Measurements from ENCODE around the gene LRCOL1.

Gene LRCOL1

DNA sequence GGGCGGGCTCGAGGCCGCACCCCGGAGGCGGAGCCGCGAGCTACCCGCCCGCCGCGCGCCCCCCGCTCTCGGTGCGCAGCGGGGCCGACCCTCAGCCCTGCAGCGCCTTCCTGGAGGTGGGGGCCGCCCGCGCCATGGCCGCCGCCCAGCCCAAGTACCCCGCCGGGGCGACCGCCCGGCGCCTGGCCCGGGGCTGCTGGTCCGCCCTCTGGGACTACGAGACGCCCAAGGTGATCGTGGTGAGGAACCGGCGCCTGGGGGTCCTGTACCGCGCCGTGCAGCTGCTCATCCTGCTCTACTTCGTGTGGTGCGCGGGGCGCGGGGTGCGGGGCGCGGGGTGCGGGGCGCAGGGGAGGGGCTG lies 8.3 kb upstream of the LRCOL1 start, which contains the start of gene P2RX2:
Gene P2RX2, plus strand, starts transcription at position 94 of the 361 bp plus-strand sequence. Its CDS starts 41 bp downstream, at position 135.
- DNase-seq: no peak

GRCh38 chr12:132617822-132618682 lies 7.7 kb upstream of the LRCOL1 start:
- no peak for DNase-seq

DNA sequence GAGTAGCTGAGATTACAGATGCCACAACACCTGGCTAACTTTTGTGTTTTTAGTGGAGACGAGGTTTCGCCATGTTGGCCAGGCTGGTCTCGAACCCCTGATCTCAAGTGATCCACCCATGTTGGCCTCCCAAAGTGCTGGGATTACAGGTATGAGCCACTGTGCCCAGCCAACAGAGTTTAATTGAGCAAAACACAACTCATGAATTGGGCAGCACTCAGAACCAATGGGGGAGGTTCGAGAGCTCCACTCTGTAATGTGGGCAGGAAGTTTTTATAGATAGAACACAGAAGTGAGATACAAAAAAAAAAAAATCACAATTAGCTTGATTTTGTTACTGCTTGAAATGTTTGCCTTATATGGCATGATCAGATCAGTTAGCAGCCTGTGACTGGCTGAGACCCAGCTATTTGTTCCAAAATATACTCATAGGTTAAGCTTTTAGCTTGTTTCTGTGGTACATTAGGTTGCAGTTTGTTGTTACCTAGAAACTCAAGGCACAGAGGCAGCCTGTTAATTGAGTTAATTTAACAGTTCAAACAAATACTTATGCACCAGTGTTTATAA lies 6.8 kb upstream of the LRCOL1 start:
- DNase-seq: no peak

- no peak for DNase-seq
Measured at GRCh38 chr12:132615579-132616038, 5.2 kb upstream of the LRCOL1 start.

DNA sequence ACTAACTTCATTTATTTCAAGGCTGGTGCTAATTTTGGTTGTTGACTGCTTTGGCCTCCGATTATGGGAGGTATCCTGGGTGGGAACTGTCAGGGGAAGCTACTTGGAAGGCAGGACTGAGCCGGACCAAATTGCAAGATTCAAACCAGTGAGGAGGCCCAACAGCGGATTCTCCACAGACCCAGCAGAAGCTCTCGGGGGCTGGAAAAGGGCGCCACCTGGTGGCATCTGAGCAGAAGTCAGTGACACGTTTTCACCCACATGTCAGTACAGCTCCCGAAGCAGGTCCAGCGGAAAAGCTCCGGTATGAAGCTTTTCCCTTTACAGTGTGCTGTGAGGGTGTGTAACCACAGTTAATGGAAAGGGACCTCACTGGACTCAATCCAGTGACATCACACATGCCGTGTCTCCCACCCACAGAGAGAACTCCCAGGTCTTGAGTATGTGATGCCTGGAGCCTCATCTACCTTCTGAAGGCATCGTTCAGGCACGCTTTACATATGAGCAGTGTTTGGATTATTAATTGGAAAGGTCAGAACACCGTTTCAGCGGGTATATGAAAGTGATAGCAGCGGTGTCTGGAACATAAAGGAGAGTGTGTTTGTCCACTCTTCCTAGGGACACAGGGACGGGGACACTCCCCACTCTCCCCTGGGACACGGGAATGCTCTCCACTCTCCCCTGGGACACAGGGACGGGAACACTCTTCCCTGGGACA lies 4.6 kb upstream of the LRCOL1 start:
- DNase-seq: peak; percentile 81

DNA sequence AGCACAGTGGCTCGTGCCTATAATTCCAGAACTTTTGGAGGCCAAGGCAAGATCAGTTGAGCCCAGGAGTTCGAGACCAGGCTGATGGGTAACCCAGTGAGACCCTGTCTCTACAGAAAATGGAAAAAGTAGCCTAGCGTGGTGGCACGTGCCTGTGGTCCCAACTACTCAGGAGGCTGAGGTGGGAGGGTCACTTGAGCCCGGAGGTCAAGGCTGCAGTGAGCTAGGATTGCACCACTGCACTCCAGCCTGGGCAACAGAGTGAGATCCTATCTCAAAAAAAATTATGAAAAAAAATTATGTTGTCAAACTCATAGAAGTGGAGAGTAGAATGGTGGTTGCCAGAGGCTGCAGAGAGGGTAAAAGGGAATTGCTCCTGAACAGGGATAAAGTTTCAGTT lies 3.6 kb upstream of the LRCOL1 start:
- no peak for DNase-seq

DNA sequence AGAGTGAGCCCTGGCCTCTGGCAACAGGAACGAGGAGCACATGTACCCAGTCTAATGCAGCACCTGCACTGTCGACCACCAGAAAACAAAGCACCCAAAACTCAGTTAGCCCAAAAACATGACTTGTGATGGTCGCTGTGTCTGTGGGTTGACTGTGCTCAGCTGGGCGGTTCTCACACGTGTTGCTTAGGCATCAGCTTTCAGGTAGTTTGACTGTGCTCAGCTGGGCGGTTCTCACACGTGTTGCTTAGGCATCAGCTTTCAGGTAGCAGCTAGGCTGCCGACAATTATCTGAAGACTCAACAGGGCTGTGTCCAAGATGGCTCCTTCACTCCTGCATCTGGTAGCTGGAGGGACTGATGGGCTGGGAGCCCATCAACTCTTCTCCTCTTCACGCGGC lies 1.2 kb upstream of the LRCOL1 start:
- no peak for DNase-seq

- no peak for DNase-seq
Measured at GRCh38 chr12:132610866-132611602, 652 bp upstream of the LRCOL1 start.

- no peak for DNase-seq
Measured at GRCh38 chr12:132608231-132609171, 1.9 kb downstream of the LRCOL1 start.

DNA sequence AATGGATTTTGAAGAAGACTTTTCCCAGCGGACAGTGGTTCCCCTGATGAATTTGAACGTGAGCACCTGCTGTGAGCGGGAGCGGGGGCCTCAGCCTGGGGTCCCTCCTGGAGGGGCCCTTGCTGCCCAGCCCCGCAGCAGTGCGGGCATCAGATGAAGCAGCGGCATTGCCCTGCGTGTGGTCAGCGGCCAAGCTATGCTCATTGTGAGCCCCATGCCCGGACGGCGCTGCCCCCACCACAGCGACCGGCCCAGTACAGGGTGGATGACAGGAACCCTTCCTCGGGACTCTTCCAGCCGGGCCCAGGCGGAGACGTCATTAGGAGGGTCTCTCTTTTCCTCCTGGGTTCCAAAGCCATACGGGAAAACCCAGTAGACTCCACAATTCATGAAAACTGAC lies 3.5 kb downstream of the LRCOL1 start:
- DNase-seq: no peak

DNA sequence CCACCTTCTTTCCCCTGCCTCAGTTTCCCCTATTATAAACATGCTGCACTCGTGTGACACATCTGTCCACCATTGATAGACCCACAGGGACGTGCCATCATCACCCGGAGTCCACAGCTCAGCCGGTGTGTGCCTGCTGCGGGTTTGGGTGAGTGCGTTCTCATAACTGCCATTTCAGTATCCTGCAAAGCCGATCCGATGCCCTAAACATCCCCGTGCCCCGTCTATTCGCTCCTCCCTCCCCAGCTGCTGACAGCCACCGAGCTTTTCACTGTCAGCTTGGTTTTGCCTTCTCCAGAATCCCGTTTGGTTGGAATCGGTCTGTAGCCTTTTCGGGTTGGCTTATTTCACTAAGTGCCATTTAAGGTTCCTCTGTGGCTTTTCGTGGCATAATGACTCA lies 3.9 kb downstream of the LRCOL1 start:
- no peak for DNase-seq

- no peak for DNase-seq
Measured at GRCh38 chr12:132605892-132606291, 4.5 kb downstream of the LRCOL1 start.

- DNase-seq: no peak
Measured at GRCh38 chr12:132604668-132605441, 5.5 kb downstream of the LRCOL1 start.

DNA sequence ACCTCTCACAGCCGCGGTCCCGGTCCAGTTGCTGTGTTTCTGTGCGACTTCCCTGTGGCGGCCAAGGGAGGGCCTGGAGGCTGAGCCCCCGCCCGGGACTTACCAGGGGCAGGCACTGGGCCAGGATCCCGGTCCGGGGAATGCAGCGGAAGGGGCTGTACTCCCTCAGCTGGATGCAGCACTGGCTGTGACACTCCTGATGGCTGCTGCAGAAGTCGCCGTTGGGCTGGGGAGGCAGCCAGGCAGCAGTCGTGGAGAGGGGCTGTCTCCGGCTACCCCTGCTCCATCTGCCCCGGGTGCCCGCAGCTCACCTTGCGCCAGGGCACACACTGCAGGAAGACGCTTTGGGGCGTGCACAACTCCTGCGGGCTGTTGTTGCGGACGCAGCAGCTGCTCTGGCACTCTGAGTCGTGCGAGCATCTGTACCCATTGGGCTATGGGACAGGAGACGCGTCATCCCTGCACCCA lies 6.2 kb downstream of the LRCOL1 start:
- DNase-seq: no peak

DNA sequence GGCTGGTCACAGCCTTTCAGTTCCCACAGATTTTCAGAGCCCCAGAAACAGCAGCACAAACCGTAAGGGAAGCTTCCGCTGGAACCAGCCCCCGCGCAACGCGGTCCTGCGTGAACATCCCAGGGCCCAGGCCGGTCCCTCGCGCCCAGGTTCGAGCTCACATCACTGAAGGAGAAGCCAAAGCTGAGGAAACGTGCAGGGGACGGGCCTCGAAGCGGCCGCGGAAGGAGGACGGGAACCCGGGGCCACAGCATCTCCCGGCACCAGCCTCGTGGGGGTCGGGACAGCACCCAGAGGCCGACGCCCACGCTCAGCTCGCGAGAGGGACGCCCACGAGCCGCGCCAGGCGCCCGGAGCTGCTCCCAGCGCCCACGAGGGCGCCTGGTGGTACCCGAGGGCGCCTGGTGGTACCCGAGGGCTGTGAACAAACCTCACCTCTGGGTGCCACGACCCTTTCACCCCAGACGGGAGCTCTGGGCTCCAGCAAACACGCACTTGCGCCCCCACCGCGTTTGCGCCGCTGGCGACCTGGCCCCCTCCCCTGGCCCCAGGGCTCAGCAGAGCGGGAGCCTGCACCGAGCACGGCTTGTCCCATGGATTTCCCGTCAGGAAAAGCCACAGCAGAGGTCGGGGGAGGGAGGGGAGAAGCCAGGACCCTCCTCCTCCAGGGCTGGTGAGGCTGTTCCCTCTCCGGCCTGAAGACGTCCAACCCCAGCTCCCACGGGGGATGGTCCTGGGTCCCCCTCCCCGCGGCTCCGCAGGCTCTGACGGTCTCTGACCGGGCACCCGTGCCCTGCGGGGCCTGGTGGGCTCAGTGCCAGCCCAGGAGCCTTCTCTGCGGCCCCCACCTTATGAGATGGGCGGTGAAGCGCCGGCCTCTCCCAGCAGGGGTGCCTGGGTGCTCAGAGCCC lies 6.9 kb downstream of the LRCOL1 start:
- no peak for DNase-seq

DNA sequence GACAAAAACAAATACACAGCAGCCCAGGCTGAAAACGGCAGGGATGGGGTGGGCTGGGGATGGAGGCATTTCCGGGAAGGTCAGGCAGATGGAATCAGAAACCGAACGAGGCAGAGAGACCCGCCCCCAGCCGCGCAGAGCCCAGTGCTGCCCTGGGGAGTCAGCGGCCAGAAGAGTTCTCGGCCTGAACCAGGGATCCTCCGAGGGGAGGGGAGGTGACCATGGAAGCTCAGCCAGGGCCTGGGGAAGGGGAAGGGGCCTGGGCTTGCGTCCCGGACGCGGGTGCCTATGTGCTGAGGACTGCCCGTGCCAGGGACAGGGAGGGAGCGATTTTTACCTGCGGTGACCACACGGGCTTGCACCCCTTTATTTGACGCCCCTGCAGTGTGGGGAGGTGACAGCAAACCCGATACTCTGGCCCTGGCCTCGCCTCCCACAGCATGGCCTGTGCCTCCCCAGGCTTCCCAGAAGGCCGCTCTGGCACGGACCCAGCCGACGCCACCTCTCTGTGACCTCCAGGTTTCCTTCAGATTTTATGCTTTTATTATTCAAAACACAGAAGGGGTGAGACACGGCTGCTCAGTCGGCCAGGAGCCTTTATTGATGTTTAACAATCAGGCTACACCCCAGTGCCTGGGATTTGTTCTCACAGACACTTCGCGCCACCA lies 7.7 kb downstream of the LRCOL1 start:
- DNase-seq: no peak

DNA sequence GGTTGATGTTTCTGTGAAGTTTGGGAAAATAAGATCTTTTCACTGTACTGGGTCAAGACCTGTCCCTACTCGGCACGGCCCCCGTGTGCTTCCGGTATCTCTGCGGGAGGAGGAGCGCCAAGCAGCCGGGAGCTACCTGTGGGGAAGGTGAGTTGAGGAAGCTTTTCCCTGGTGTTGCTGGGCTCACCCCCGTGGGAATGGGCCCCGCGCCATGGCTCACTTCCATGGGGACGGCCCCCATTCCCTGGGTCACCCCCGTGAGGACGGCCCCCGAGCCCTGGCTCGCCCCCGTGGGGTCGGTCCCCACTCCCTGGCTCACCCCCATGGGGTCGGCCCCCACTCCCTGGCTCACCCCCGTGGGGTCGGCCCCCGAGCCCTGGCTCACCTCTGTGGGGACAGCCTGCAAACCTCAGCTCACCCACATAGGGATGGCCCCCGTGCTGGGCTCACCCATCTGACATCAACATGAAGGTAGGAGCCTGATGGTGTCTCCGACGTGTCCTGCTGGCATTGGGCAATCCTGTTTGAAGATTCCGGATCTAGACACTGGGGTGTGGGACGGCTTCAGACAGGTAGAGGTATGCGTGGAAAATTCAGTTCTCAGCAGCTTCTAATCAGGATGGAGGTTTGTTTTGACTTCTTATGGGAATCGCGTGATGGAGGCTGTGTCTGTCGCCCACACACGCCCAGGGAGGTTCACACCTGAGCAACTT lies 9.1 kb downstream of the LRCOL1 start:
- DNase-seq: no peak
